KOPT-K1 (cell line): Measurements from ENCODE around the gene PROCA1.
A peak's percentile ranks its signal among the peaks of the same experiment; 100 is the strongest.
"Not testable (repeated sequence)": the region's sequence is repeated elsewhere in the genome, so short reads cannot be mapped to it uniquely, and the experiment has no call there.

Experiments used
- H3K27ac ChIP-seq: fragments of 200-600 bp; sonication (generic); 2 replicates; pipeline ENCODE4 v1.5.1; 2016; ENCODE audit warnings: antibody characterized with exemption, mild to moderate bottlenecking, low read depth, low read length; ENCODE audit not compliant: poor library complexity, severe bottlenecking
- H3K36me3 ChIP-seq: fragments of 200-600 bp; sonication (generic); 2 replicates; pipeline ENCODE4 v1.5.1; 2017; ENCODE audit warnings: antibody characterized with exemption, mild to moderate bottlenecking, low read length, moderate library complexity; ENCODE audit not compliant: insufficient read depth
- H3K9me3 ChIP-seq: fragments of 200-600 bp; sonication (generic); 2 replicates; pipeline ENCODE4 v1.5.1; 2017; ENCODE audit warnings: antibody characterized with exemption, low read length, mild to moderate bottlenecking; ENCODE audit not compliant: insufficient read depth, poor library complexity, severe bottlenecking

Gene PROCA1

GRCh38 chr17:28689011-28689410, 22.7 kb downstream of the PROCA1 start:
- Histone ChIP-seq H3K36me3 (peaks cover 99% of the 10 kb centered on the region), H3K27ac (no peak overlapping the region), H3K9me3 (no peaks in the 10 kb centered on the region)

GRCh38 chr17:28688481-28688880, 23.2 kb downstream of the PROCA1 start:
- Histone ChIP-seq H3K36me3 (peaks cover 99% of the 10 kb centered on the region), H3K27ac (no peak overlapping the region), H3K9me3 (no peaks in the 10 kb centered on the region)

- no peak overlapping the region for H3K27ac ChIP-seq
- peaks cover 99% of the 10 kb centered on the region for H3K36me3 ChIP-seq
These were observed 25.4 kb downstream of the PROCA1 start for GRCh38 chr17:28686296-28686695.

DNA sequence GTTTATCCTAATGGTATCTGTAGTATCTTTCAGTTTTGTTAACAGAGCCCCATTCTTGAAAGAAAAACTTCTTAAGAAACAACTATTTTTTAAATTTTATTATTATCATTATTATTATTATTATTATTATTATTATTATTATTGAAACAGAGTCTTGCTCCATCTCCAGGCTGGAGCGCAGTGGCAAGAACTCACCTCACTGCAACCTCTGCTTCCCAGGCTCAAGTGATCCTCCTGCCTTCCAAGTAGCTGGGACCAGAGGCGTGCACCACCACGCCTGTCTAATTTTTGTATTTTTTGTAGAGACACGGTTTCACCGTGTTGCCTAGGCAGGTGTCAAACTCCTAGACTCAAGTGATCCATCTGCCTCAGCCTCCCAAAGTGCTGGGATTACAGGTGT, 26.3 kb downstream of the PROCA1 start:
- H3K27ac ChIP-seq = no peak overlapping the region
- H3K36me3 ChIP-seq = peaks cover 99% of the 10 kb centered on the region
- H3K9me3 ChIP-seq = no peaks in the 10 kb centered on the region

More at GRCh38 chr17:28686296-28686695, 25.4 kb downstream of the PROCA1 start:
- no peaks in the 10 kb centered on the region for H3K9me3 ChIP-seq

DNA sequence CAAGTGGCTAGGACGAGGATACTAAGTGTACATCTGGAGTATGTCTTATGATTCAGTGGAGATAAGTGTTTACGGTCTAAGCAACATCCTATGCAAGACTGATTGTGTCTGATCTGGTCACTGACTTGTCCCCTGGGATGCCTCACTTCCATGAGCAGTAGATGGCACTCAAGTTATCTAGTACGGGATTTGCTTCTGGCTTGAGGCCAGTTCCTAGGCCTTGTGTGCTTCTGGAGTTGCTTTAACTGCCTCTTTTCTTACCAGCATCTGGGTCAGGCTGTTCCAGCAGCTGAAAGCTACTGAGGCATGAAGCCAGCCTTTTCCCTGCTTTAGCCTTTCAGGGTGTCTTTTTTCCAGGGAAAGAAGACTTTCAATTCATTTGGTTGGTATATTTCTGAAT, 26.7 kb downstream of the PROCA1 start:
- H3K9me3 ChIP-seq = no peaks in the 10 kb centered on the region
- peaks cover 99% of the 10 kb centered on the region for H3K36me3 ChIP-seq
- H3K27ac ChIP-seq = no peak overlapping the region

- H3K27ac ChIP-seq = no peak overlapping the region
These were observed 29.0 kb downstream of the PROCA1 start for GRCh38 chr17:28682655-28683054.

GRCh38 chr17:28675980-28676379, 35.7 kb downstream of the PROCA1 start:
- H3K36me3 ChIP-seq = peaks cover 100% of the 10 kb centered on the region

More at GRCh38 chr17:28682655-28683054, 29.0 kb downstream of the PROCA1 start:
- Histone ChIP-seq H3K36me3 (peaks cover 99% of the 10 kb centered on the region), H3K9me3 (no peaks in the 10 kb centered on the region)

GRCh38 chr17:28675490-28675889, 36.2 kb downstream of the PROCA1 start:
- H3K27ac ChIP-seq = no peak overlapping the region
- peaks cover 100% of the 10 kb centered on the region for H3K36me3 ChIP-seq
- no peaks in the 10 kb centered on the region for H3K9me3 ChIP-seq

More at GRCh38 chr17:28675980-28676379, 35.7 kb downstream of the PROCA1 start:
- no peak overlapping the region for H3K27ac ChIP-seq
- no peaks in the 10 kb centered on the region for H3K9me3 ChIP-seq

GRCh38 chr17:28669918-28670317, 41.8 kb downstream of the PROCA1 start:
- H3K9me3 ChIP-seq = no peaks in the 10 kb centered on the region
- peaks cover 90% of the 10 kb centered on the region for H3K36me3 ChIP-seq
- H3K27ac ChIP-seq = no peak overlapping the region

DNA sequence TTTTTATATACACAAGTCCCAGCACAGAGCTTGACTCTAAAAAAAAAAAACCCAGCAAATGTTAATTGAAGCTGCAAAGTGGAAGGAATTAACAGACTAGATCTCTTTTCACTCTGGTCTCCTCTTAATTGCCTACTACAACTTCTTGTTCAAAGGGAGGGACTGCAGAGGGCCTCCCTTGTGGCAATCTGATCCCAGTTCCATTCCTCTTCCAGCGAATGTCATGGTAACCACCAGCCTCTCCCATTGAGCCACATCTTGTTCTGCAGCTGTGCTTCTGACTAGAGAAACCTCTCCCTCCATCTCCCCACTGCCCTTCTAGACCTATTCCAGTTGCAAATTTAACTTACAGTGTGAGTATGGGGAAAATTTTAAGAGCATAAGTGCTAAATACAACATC, 43.8 kb downstream of the PROCA1 start:
- no peaks in the 10 kb centered on the region for H3K9me3 ChIP-seq
- peaks cover 83% of the 10 kb centered on the region for H3K36me3 ChIP-seq
- H3K27ac ChIP-seq = no peak overlapping the region

GRCh38 chr17:28665994-28666393, 45.7 kb downstream of the PROCA1 start:
- no peak overlapping the region for H3K27ac ChIP-seq
- peaks cover 64% of the 10 kb centered on the region for H3K36me3 ChIP-seq
- no peaks in the 10 kb centered on the region for H3K9me3 ChIP-seq

DNA sequence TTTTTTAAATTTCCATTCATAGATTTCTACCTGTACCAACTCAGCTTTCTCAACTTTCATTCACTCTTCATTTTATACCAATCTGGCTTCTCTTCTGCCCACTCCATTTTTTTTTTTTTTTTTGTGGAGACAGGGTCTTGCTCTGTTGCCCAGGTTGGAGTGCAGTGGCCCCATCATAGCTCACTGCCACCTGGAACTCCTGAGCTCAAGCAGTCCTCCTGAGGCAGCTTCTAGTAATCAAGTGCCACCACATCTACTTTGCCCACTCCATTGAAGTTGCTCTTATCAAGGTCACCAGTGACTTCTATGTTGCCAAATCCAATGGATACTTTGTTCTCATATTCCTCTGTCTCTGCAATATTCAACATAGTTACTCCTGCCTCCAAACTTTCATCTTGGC, 48.0 kb downstream of the PROCA1 start:
- Histone ChIP-seq H3K9me3 (no peaks in the 10 kb centered on the region), H3K27ac (no peak overlapping the region), H3K36me3 (peaks cover 57% of the 10 kb centered on the region)

DNA sequence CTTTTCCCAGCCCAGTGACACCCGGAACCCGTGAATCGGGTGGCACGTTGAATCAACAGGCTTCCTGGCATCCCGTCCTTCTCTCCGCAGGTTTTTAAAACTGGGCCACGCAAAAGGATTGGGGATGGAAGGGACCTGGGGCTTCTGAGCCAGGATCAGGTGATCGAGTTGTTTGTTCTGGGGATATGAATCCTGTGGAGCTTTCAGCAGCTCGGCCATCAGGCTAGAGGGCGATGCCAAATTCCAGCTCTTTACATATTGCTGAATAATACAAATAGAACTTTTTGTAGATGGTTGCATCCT, 49.2 kb downstream of the PROCA1 start:
- Histone ChIP-seq H3K36me3 (peaks cover 56% of the 10 kb centered on the region), H3K9me3 (no peaks in the 10 kb centered on the region), H3K27ac (peak overlapping the region; percentile 97)

DNA sequence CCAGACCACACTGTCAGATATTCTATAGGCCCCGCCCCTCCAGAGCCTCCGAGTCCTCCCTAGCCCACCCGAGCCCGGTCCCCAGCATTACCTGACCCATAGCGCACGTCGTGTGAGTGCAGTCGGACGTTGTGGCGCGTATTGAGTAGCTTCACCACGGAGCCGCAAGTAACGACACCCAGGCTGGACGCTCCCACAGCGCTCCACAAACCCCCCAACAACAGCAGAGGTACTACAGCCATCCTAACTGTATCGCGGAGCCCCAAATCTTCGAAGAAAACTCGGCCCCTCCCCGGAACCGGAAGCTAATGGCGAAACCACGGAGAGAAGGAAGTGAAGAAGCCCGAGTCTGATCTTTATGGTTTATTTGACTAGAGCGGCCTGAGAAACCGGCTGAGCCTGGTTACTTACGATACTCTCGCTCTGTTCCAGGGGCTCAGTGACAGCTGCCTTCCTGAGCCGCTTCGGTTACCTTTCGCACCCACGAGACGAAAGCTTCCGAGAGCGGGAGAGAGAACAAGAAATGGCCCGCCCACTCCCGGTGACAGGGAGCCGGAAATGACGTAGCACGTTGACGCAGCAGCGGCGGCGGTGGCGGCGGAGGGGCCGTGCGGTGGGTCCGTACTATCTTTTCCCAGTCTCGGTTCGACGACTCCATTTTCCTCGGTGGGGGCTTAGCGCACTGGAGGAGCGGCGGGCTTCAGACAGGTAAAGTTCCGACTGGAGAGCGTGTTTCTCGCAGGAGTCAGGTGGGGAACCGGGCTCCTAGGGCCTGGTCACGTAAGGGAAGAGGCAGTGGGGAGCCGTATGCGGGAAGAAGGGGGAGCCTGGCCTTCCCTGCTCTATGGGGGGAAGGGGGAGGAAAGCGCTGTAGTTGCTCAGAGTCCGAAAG, 49.8 kb downstream of the PROCA1 start, which contains the start of the genes SDF2 and SUPT6H:
Gene SDF2 (minus strand): TSS at position 272 of the 892 bp plus-strand sequence. CDS start 30 bp downstream, at position 242.
Gene SUPT6H (plus strand): TSS at position 571 of the 892 bp plus-strand sequence. CDS start 11,197 bp downstream, outside the sequence.
- Histone ChIP-seq H3K27ac (peak within 1 kb of the TSS; percentile 97), H3K9me3 (no peaks in the 10 kb centered on the region), H3K36me3 (peaks cover 59% of the 10 kb centered on the region)

DNA sequence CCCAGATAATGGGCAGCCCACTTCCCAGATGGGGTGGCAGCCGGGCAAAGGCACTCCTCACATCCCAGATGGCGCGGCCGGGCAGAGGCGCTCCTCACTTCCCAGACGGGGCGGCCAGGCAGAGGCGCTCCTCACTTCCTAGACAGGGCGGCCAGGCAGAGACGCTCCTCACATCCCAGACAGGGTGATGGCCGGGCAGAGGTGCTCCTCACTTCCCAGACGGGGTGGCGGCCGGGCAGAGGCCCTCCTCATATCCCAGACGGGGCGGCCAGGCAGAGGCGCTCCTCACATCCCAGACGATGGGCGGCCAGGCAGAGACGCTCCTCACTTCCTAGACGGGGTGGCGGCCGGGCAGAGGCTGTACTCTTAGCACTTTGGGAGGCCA, 52.2 kb downstream of the PROCA1 start:
- peaks cover 59% of the 10 kb centered on the region for H3K36me3 ChIP-seq
- not testable (repeated sequence) for H3K9me3 ChIP-seq, H3K27ac ChIP-seq
